Stimulated activated CD8-positive, alpha-beta memory T cell treated with anti-CD3 and anti-CD28 coated beads, Interleukin-4, amount 100 ng/mL, for 4 hours (primary cell): ENCODE results near the gene RPP25L.

Experiments
- DNase-seq, 2 donors: peaks; one replicate each; pipeline ENCODE4 v3.0.0-alpha.2; 2020; ENCODE audit warnings: low read depth in 2 of 2, low spot score in 1 of 2

Gene RPP25L

GRCh38 chr9:34612788-34613390 is 992 bp upstream of the RPP25L start:
- DNase-seq: peak in 1 of 2 donors; percentile 34

GRCh38 chr9:34611251-34611810 is 566 bp downstream of the RPP25L start:
- no peak for DNase-seq

- no peak for DNase-seq
Observed at GRCh38 chr9:34610434-34611206, 1.3 kb downstream of the RPP25L start.

- no peak for DNase-seq
Observed at GRCh38 chr9:34607331-34607730, 4.6 kb downstream of the RPP25L start.

- no peak for DNase-seq
Observed at GRCh38 chr9:34606905-34607304, 5.0 kb downstream of the RPP25L start.

GRCh38 chr9:34606190-34606589 is 5.7 kb downstream of the RPP25L start:
- DNase-seq: no peak

GRCh38 chr9:34603610-34604231 is 8.2 kb downstream of the RPP25L start:
- peak; percentile 57 to 75 for DNase-seq

- no peak for DNase-seq
Observed at GRCh38 chr9:34601937-34602573, 9.8 kb downstream of the RPP25L start.

GRCh38 chr9:34600908-34601307 is 11.0 kb downstream of the RPP25L start:
- no peak for DNase-seq

GRCh38 chr9:34599546-34599945 is 12.4 kb downstream of the RPP25L start:
- no peak for DNase-seq

- no peak for DNase-seq
Observed at GRCh38 chr9:34594177-34594576, 17.7 kb downstream of the RPP25L start.

GRCh38 chr9:34592895-34593601 is 18.8 kb downstream of the RPP25L start:
- DNase-seq: no peak

- DNase-seq: no peak
Observed at GRCh38 chr9:34591917-34592866, 19.7 kb downstream of the RPP25L start.

GRCh38 chr9:34591248-34591916 is 20.5 kb downstream of the RPP25L start:
- DNase-seq: peak; percentile 42 to 56

- no peak for DNase-seq
Observed at GRCh38 chr9:34590381-34591247, 21.3 kb downstream of the RPP25L start.

- no peak for DNase-seq
Observed at GRCh38 chr9:34589636-34590380, 22.1 kb downstream of the RPP25L start, which contains the start of gene CNTFR. TSS of gene CNTFR (minus strand) at chr9:34589724. CDS start at chr9:34568981, 20,743 bp downstream.
